Neural progenitor cell (in vitro differentiated cells): ENCODE measurements around the gene HMGN3. TPM values are rescaled to one million over a fixed set of nuclear protein-coding genes. Genes with fewer than 3 reads are reported as not detected.

ENCODE experiments used
- DNase-seq: peaks from one replicate; pipeline ENCODE4 v3.0.0-alpha.2; 2016; ENCODE audit warnings: low spot score
- H2AFZ ChIP-seq: fragments of 200-600 bp; sonication (generic); replicated peaks from 2 replicates; pipeline ENCODE4 v1.6.1; 2016; ENCODE audit warnings: antibody characterized with exemption
- H3F3A ChIP-seq: fragments of 200-600 bp; sonication (generic); 2 replicates; pipeline ENCODE4 v1.6.1; 2016; ENCODE audit warnings: antibody characterized with exemption, low read depth
- H3K27ac ChIP-seq: fragments of 200-600 bp; sonication (generic); 2 replicates; pipeline ENCODE4 v1.5.1; 2016; ENCODE audit warnings: mild to moderate bottlenecking
- H3K27me3 ChIP-seq: fragments of 200-600 bp; sonication (generic); 2 replicates; pipeline ENCODE4 v1.6.1; 2016; ENCODE audit warnings: mild to moderate bottlenecking, moderate library complexity
- H3K36me3 ChIP-seq: fragments of 200-600 bp; sonication (generic); 2 replicates; pipeline ENCODE4 v1.5.1; 2016
- H3K4me1 ChIP-seq: fragments of 200-600 bp; sonication (generic); 2 replicates; pipeline ENCODE4 v1.6.1; 2016; ENCODE audit warnings: mixed run types
- H3K4me2 ChIP-seq: fragments of 200-600 bp; sonication (generic); 2 replicates; pipeline ENCODE4 v1.6.1; 2016
- H3K4me3 ChIP-seq: fragments of 200-600 bp; sonication (generic); 2 replicates; pipeline ENCODE4 v1.5.1; 2016
- H3K79me2 ChIP-seq: fragments of 200-600 bp; sonication (generic); 2 replicates; pipeline ENCODE4 v1.6.1; 2016; ENCODE audit warnings: low read depth
- H3K9ac ChIP-seq: fragments of 200-600 bp; sonication (generic); 2 replicates; pipeline ENCODE4 v1.6.1; 2016
- H3K9me3 ChIP-seq: fragments of 200-600 bp; sonication (generic); 2 replicates; pipeline ENCODE4 v1.5.1; 2016; ENCODE audit warnings: low read depth
- H4K20me1 ChIP-seq: fragments of 200-600 bp; sonication (generic); 2 replicates; pipeline ENCODE4 v1.6.1; 2016; ENCODE audit warnings: low read depth
- H3K27ac Mint-ChIP-seq: 3 replicates; pipeline ENCODE4 v1.8.0; 2021; ENCODE audit warnings: mixed read lengths
- H3K27me3 Mint-ChIP-seq: 2 replicates; pipeline ENCODE4 v1.8.0; 2022; ENCODE audit warnings: low read depth, mild to moderate bottlenecking, inconsistent platforms, moderate library complexity, mixed read lengths; ENCODE audit not compliant: insufficient read depth
- H3K36me3 Mint-ChIP-seq: 3 replicates; pipeline ENCODE4 v1.8.0; 2021; ENCODE audit warnings: mixed read lengths
- H3K4me1 Mint-ChIP-seq: 3 replicates; pipeline ENCODE4 v1.8.0; 2021; ENCODE audit warnings: mixed read lengths
- H3K4me3 Mint-ChIP-seq: 3 replicates; pipeline ENCODE4 v1.8.0; 2021; ENCODE audit warnings: mild to moderate bottlenecking, moderate library complexity, mixed read lengths
- H3K9me3 Mint-ChIP-seq: 3 replicates; pipeline ENCODE4 v1.8.0; 2020; ENCODE audit warnings: mixed read lengths
- CTCF ChIP-seq: fragments of 200-600 bp; sonication (generic); IDR thresholded peaks from 2 replicates; pipeline ENCODE4 v1.5.1; 2017; ENCODE audit warnings: antibody characterized with exemption, mild to moderate bottlenecking
- EZH2 ChIP-seq: fragments of 200-600 bp; sonication (generic); IDR thresholded peaks from 2 replicates; pipeline ENCODE4 v1.6.1; 2017; ENCODE audit warnings: antibody characterized with exemption, mild to moderate bottlenecking, moderate library complexity
- EZH2phosphoT487 ChIP-seq: fragments of 200-600 bp; sonication (generic); IDR thresholded peaks from 2 replicates; pipeline ENCODE4 v1.6.1; 2017; ENCODE audit warnings: antibody characterized with exemption
- total RNA-seq: library from RNA; depleted of rRNA; stranded (reverse); fragments of >200 nt; gene quantifications from 2 replicates; pipeline ENCODE4 v1.2.3, GENCODE V29; 2015; ENCODE audit warnings: low replicate concordance

Gene HMGN3
- total RNA-seq, 1 donor from 2014 or later, result 308 TPM

- no peaks in the 10 kb centered on the region for H3K9me3 ChIP-seq
- H3K9ac ChIP-seq, result no peak overlapping the region
- H3K4me2 ChIP-seq, result no peak overlapping the region
- Mint-ChIP-seq H3K27ac (no peak overlapping the region), H3K27me3 (no peaks in the 10 kb centered on the region), H3K4me3 (no peak overlapping the region), H3K9me3 (no peaks in the 10 kb centered on the region), H3K36me3 (no peaks in the 10 kb centered on the region), H3K4me1 (peaks cover 11% of the 10 kb centered on the region)
- H3K4me3 ChIP-seq, result no peak overlapping the region
- no peak overlapping the region for H2AFZ ChIP-seq
- H4K20me1 ChIP-seq, result no peaks in the 10 kb centered on the region
- DNase-seq, result no peak
- no peak for TF ChIP-seq CTCF
- no peak for TF ChIP-seq EZH2
- TF ChIP-seq EZH2phosphoT487, result no peak
- H3K27me3 ChIP-seq, result no peaks in the 10 kb centered on the region
- no peaks in the 10 kb centered on the region for H3F3A ChIP-seq
- no peaks in the 10 kb centered on the region for H3K4me1 ChIP-seq
- no peaks in the 10 kb centered on the region for H3K79me2 ChIP-seq
- H3K27ac ChIP-seq, result no peak overlapping the region
- H3K36me3 ChIP-seq, result no peaks in the 10 kb centered on the region
These were observed 35.4 kb upstream of the HMGN3 start for GRCh38 chr6:79269877-79270276.

DNA sequence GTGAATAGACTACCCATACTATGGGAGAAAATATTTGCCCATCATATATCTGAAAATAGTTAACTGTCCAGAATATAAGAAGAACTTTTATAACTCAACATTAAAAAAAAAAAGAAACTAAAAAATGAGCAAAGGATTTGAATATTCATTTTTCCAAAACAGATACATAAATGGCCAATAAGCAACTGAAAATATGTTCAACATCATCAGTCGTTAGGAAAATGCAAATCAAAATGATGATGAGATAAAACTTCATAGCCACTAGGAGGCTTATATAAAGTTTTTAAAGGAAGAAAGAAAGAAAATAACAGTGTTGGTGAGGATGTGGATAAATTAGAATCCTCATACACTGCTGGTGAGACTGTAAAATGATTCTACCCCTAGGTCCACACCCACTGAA, 32.6 kb upstream of the HMGN3 start:
- Histone ChIP-seq H3K9ac (no peak overlapping the region), H3K27me3 (no peaks in the 10 kb centered on the region), H3K36me3 (no peaks in the 10 kb centered on the region), H3K27ac (no peak overlapping the region), H3K4me1 (no peaks in the 10 kb centered on the region), H3K4me2 (no peak overlapping the region), H3F3A (no peaks in the 10 kb centered on the region), H2AFZ (no peak overlapping the region), H3K9me3 (no peaks in the 10 kb centered on the region), H3K79me2 (no peaks in the 10 kb centered on the region), H4K20me1 (no peaks in the 10 kb centered on the region), H3K4me3 (no peak overlapping the region)
- H3K27ac Mint-ChIP-seq, result no peak overlapping the region
- no peak for DNase-seq
- H3K9me3 Mint-ChIP-seq, result peaks cover 2% of the 10 kb centered on the region
- H3K4me3 Mint-ChIP-seq, result no peak overlapping the region
- TF ChIP-seq EZH2, result no peak
- no peak for TF ChIP-seq EZH2phosphoT487
- TF ChIP-seq CTCF, result no peak
- peaks cover 11% of the 10 kb centered on the region for H3K4me1 Mint-ChIP-seq
- H3K36me3 Mint-ChIP-seq, result no peaks in the 10 kb centered on the region
- H3K27me3 Mint-ChIP-seq, result no peaks in the 10 kb centered on the region

DNA sequence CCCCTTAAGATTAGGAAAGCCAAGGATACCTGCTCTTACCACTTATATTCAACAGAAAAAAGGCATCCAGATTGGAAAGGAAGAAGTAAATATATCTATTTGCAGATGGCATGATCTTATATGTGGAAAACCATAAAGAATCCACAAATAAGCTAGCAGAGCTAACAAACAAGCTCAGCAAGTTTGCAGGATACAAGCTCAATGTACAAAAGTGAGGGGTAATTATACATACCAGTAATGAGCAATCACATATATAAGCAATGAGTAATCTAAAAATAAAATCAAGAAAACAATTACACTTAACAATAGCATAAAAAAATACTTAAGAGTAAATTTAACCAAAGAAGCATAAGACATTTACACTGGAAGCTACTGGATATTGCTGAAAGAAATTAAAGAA, 31.6 kb upstream of the HMGN3 start:
- no peaks in the 10 kb centered on the region for H3K36me3 ChIP-seq
- H3F3A ChIP-seq, result no peaks in the 10 kb centered on the region
- H3K4me3 ChIP-seq, result no peak overlapping the region
- no peak overlapping the region for H2AFZ ChIP-seq
- DNase-seq, result no peak
- H3K27me3 ChIP-seq, result no peaks in the 10 kb centered on the region
- H3K4me1 ChIP-seq, result no peaks in the 10 kb centered on the region
- no peak overlapping the region for H3K4me2 ChIP-seq
- no peaks in the 10 kb centered on the region for H3K79me2 ChIP-seq
- H4K20me1 ChIP-seq, result no peaks in the 10 kb centered on the region
- Mint-ChIP-seq H3K4me3 (no peak overlapping the region), H3K27me3 (no peaks in the 10 kb centered on the region), H3K9me3 (peaks cover 2% of the 10 kb centered on the region), H3K4me1 (peaks cover 13% of the 10 kb centered on the region), H3K36me3 (no peaks in the 10 kb centered on the region), H3K27ac (no peak overlapping the region)
- H3K9ac ChIP-seq, result no peak overlapping the region
- H3K9me3 ChIP-seq, result no peaks in the 10 kb centered on the region
- TF ChIP-seq CTCF (no peak), EZH2phosphoT487 (no peak), EZH2 (no peak)
- H3K27ac ChIP-seq, result no peak overlapping the region

DNA sequence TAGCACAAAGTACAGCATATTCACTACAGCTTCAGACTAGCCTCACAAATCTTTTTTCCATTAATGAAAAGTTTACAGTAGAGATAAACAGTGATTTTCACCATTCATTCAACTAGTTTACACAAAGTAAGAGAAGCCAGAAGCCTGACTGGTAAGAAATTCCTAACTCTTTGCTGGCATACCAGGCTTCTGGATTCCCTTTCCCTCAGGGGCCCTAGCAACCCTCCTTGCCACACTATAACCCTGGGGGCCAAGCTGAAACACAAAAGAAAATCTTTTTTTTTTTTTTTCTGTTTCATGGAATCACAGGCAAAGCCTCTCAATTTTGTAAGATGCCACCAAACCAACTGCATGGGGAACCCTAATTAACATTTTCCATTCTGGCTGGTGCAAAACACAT, 28.9 kb upstream of the HMGN3 start:
- Mint-ChIP-seq H3K36me3 (no peaks in the 10 kb centered on the region), H3K27me3 (no peaks in the 10 kb centered on the region), H3K4me3 (no peak overlapping the region), H3K27ac (no peak overlapping the region), H3K4me1 (peaks cover 2% of the 10 kb centered on the region), H3K9me3 (peaks cover 14% of the 10 kb centered on the region)
- no peaks in the 10 kb centered on the region for H3K4me1 ChIP-seq
- H2AFZ ChIP-seq, result no peak overlapping the region
- H3F3A ChIP-seq, result no peaks in the 10 kb centered on the region
- no peak overlapping the region for H3K4me3 ChIP-seq
- no peak for DNase-seq
- no peak overlapping the region for H3K4me2 ChIP-seq
- no peak overlapping the region for H3K27ac ChIP-seq
- H3K27me3 ChIP-seq, result no peaks in the 10 kb centered on the region
- no peaks in the 10 kb centered on the region for H3K9me3 ChIP-seq
- no peak overlapping the region for H3K9ac ChIP-seq
- no peaks in the 10 kb centered on the region for H4K20me1 ChIP-seq
- H3K79me2 ChIP-seq, result no peaks in the 10 kb centered on the region
- TF ChIP-seq EZH2 (no peak), EZH2phosphoT487 (no peak), CTCF (no peak)
- H3K36me3 ChIP-seq, result no peaks in the 10 kb centered on the region
